Esophagus squamous epithelium (tissue), 4 donors: Measurements from ENCODE around the gene GAD2.

ENCODE experiments used
- POLR2A ChIP-seq, 4 donors: fragments of 450-650 bp; IDR thresholded peaks; one replicate each; pipeline ENCODE4 v1.6.1; 2017; ENCODE audit warnings: antibody characterized with exemption in 4 of 4, mild to moderate bottlenecking in 4 of 4, moderate library complexity in 3 of 4
- TF ChIP-seq, protein P1 (sequence below), 6 experiments: fragments of 450-650 bp in 4 of 6; fragments of 200-600 bp in 2 of 6; sonication (generic) in 2 of 6; IDR thresholded peaks; one replicate each; pipeline ENCODE4 v1.5.1; 2016 to 2019; ENCODE audit warnings: antibody characterized with exemption in 6 of 6, mild to moderate bottlenecking in 4 of 6, moderate library complexity in 4 of 6

DNA sequence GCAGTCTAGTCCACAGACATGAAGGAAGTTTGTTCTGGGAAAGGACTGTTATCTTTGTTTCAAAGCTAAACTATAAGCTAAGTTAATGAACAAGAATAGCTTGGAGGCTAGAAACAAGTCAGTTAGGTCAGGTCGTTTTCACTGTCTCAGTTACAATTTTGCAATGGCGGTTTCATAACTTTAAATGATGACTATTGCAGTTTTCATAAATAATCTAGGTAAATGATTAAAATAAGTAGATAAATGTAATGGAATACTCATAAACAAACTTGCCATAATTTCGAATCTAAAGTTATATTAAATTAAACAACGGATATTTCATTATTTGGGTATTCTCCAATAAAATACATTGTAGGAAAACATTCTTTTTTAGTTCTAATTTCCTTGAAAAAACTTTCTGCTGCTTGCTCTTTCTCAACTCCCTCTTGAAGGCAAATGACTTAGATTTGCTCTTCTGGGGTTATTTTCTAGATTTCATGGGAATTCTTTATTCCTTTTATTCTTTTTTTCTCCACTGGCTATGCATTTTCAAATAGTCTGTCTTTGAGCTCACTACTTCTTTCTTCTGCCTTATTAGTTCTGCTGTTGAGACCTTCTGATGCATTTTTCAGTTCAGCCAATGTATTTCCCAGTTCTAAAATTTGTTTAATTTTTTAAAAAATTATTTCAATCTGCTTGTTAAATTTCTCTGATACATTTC lies 117.8 kb downstream of the GAD2 start:
- TF ChIP-seq, protein P1, sequence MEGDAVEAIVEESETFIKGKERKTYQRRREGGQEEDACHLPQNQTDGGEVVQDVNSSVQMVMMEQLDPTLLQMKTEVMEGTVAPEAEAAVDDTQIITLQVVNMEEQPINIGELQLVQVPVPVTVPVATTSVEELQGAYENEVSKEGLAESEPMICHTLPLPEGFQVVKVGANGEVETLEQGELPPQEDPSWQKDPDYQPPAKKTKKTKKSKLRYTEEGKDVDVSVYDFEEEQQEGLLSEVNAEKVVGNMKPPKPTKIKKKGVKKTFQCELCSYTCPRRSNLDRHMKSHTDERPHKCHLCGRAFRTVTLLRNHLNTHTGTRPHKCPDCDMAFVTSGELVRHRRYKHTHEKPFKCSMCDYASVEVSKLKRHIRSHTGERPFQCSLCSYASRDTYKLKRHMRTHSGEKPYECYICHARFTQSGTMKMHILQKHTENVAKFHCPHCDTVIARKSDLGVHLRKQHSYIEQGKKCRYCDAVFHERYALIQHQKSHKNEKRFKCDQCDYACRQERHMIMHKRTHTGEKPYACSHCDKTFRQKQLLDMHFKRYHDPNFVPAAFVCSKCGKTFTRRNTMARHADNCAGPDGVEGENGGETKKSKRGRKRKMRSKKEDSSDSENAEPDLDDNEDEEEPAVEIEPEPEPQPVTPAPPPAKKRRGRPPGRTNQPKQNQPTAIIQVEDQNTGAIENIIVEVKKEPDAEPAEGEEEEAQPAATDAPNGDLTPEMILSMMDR (IDR thresholded peaks at IDR 0.05), result no peak
- no peak for TF ChIP-seq POLR2A (IDR thresholded peaks at IDR 0.05)
